MM.1S (cell line): ENCODE results near the gene EMP2.

Source experiments
- DNase-seq: peaks from one replicate; pipeline ENCODE4 v3.0.0-alpha.2; 2015
- H2AFZ ChIP-seq: fragments of 300-600 bp; sonication (generic); 2 replicates; pipeline ENCODE4 v1.6.0; 2016; ENCODE audit warnings: antibody characterized with exemption, low read length
- H3F3A ChIP-seq: fragments of 300-600 bp; sonication (generic); 2 replicates; pipeline ENCODE4 v1.6.1; 2016; ENCODE audit warnings: mild to moderate bottlenecking, antibody characterized with exemption, low read length, moderate library complexity, mixed read lengths; ENCODE audit not compliant: insufficient read depth
- H3K27ac ChIP-seq: fragments of 300-600 bp; sonication (generic); 2 replicates; pipeline ENCODE4 v1.5.1; 2016; ENCODE audit warnings: mild to moderate bottlenecking, low read length
- H3K27me3 ChIP-seq: fragments of 300-600 bp; sonication (generic); replicated peaks from 2 replicates; pipeline ENCODE4 v1.6.0; 2016; ENCODE audit warnings: low read length; ENCODE audit not compliant: insufficient read depth
- H3K36me3 ChIP-seq: fragments of 300-600 bp; sonication (generic); replicated peaks from 2 replicates; pipeline ENCODE4 v1.6.1; 2016; ENCODE audit warnings: mild to moderate bottlenecking, low read length, mixed read lengths; ENCODE audit not compliant: insufficient read depth
- H3K4me1 ChIP-seq: fragments of 300-600 bp; sonication (generic); 2 replicates; pipeline ENCODE4 v1.6.1; 2016; ENCODE audit warnings: low read length, mixed read lengths
- H3K4me2 ChIP-seq: fragments of 300-600 bp; sonication (generic); 2 replicates; pipeline ENCODE4 v1.6.0; 2016; ENCODE audit warnings: low read depth, low read length
- H3K4me3 ChIP-seq: fragments of 300-600 bp; sonication (generic); 2 replicates; pipeline ENCODE4 v1.5.1; 2016; ENCODE audit warnings: low read length, mixed read lengths
- H3K79me2 ChIP-seq: fragments of 300-600 bp; sonication (generic); 2 replicates; pipeline ENCODE4 v1.6.1; 2016; ENCODE audit warnings: mixed run types, low read length, mixed read lengths
- H3K9ac ChIP-seq: fragments of 300-600 bp; sonication (generic); 2 replicates; pipeline ENCODE4 v1.6.1; 2016; ENCODE audit warnings: low read length, mixed read lengths
- H3K9me2 ChIP-seq: fragments of 300-600 bp; sonication (generic); replicated peaks from 2 replicates; pipeline ENCODE4 v1.6.1; 2016; ENCODE audit warnings: mild to moderate bottlenecking, low read length, mixed read lengths; ENCODE audit not compliant: insufficient read depth
- H3K9me3 ChIP-seq: fragments of 300-600 bp; sonication (generic); replicated peaks from 2 replicates; pipeline ENCODE4 v1.6.1; 2016; ENCODE audit warnings: mild to moderate bottlenecking, low read length, mixed read lengths; ENCODE audit not compliant: insufficient read depth
- H4K20me1 ChIP-seq: fragments of 300-600 bp; sonication (generic); 2 replicates; pipeline ENCODE4 v1.6.1; 2016; ENCODE audit warnings: mild to moderate bottlenecking, low read length, moderate library complexity, mixed read lengths; ENCODE audit not compliant: insufficient read depth
- CTCF ChIP-seq: fragments of 300-600 bp; sonication (generic); IDR thresholded peaks from 2 replicates; pipeline ENCODE4 v1.5.1; 2016; ENCODE audit warnings: antibody characterized with exemption, low read length, mixed read lengths
- EZH2 ChIP-seq: fragments of 300-600 bp; sonication (generic); optimal IDR thresholded peaks from 2 replicates; pipeline ENCODE3; 2017; ENCODE audit warnings: low read depth, mild to moderate bottlenecking, antibody characterized with exemption, low read length, mixed read lengths
- EZH2phosphoT487 ChIP-seq: fragments of 300-600 bp; sonication (generic); IDR thresholded peaks from 2 replicates; pipeline ENCODE4 v1.6.1; 2018; ENCODE audit warnings: antibody characterized with exemption, low read length

Gene EMP2

GRCh38 chr16:10613785-10614485 lies 33.5 kb upstream of the EMP2 start:
- H3K4me3 ChIP-seq, result no peak overlapping the region
- no peaks in the 10 kb centered on the region for H4K20me1 ChIP-seq
- H3K27me3 ChIP-seq, result no peaks in the 10 kb centered on the region
- no peaks in the 10 kb centered on the region for H3K79me2 ChIP-seq
- no peaks in the 10 kb centered on the region for H3F3A ChIP-seq
- no peaks in the 10 kb centered on the region for H3K36me3 ChIP-seq
- H3K4me2 ChIP-seq, result no peak overlapping the region
- 0 out of 2 replicates have a peak, but pooled peaks cover 3% of the 10 kb centered on the region for H3K4me1 ChIP-seq
- TF ChIP-seq CTCF (no peak), EZH2phosphoT487 (no peak), EZH2 (no peak)
- no peaks in the 10 kb centered on the region for H3K9me2 ChIP-seq
- no peak for DNase-seq
- H3K9ac ChIP-seq, result no peak overlapping the region
- no peaks in the 10 kb centered on the region for H3K9me3 ChIP-seq
- no peak overlapping the region for H3K27ac ChIP-seq
- no peak overlapping the region for H2AFZ ChIP-seq

GRCh38 chr16:10612649-10613179 lies 32.3 kb upstream of the EMP2 start:
- Histone ChIP-seq H3K9me3 (no peaks in the 10 kb centered on the region), H4K20me1 (no peaks in the 10 kb centered on the region), H3K4me1 (0 out of 2 replicates have a peak, but pooled peaks cover 3% of the 10 kb centered on the region), H3F3A (no peaks in the 10 kb centered on the region), H2AFZ (no peak overlapping the region), H3K27ac (no peak overlapping the region), H3K36me3 (no peaks in the 10 kb centered on the region), H3K9ac (no peak overlapping the region), H3K27me3 (no peaks in the 10 kb centered on the region), H3K9me2 (no peaks in the 10 kb centered on the region), H3K4me3 (no peak overlapping the region), H3K79me2 (no peaks in the 10 kb centered on the region), H3K4me2 (no peak overlapping the region)
- DNase-seq, result no peak
- TF ChIP-seq EZH2 (no peak), EZH2phosphoT487 (no peak), CTCF (no peak)

GRCh38 chr16:10611825-10612342 lies 31.5 kb upstream of the EMP2 start:
- H3K4me2 ChIP-seq, result no peak overlapping the region
- no peaks in the 10 kb centered on the region for H3K27me3 ChIP-seq
- no peak overlapping the region for H2AFZ ChIP-seq
- no peaks in the 10 kb centered on the region for H3K9me2 ChIP-seq
- no peaks in the 10 kb centered on the region for H3F3A ChIP-seq
- 0 out of 2 replicates have a peak, but pooled peaks cover 3% of the 10 kb centered on the region for H3K4me1 ChIP-seq
- no peaks in the 10 kb centered on the region for H3K9me3 ChIP-seq
- no peaks in the 10 kb centered on the region for H4K20me1 ChIP-seq
- no peak for DNase-seq
- no peak for TF ChIP-seq EZH2phosphoT487
- no peak for TF ChIP-seq EZH2
- TF ChIP-seq CTCF, result no peak
- no peak overlapping the region for H3K27ac ChIP-seq
- H3K79me2 ChIP-seq, result no peaks in the 10 kb centered on the region
- no peak overlapping the region for H3K9ac ChIP-seq
- H3K36me3 ChIP-seq, result no peaks in the 10 kb centered on the region
- no peak overlapping the region for H3K4me3 ChIP-seq
